BLaER1 (cell line): ENCODE results near the gene POLR2C.
A peak's percentile ranks its signal among the peaks of the same experiment; 100 is the strongest.

Source experiments
- H3K27ac ChIP-seq: shearing (Covaris generic); formaldehyde crosslinking; 2 replicates; pipeline ENCODE4 v1.8.1; 2022
- H3K27me3 ChIP-seq: shearing (Covaris generic); formaldehyde crosslinking; 2 replicates; pipeline ENCODE4 v1.8.1; 2022
- H3K36me3 ChIP-seq: shearing (Covaris generic); formaldehyde crosslinking; 2 replicates; pipeline ENCODE4 v1.8.1; 2022
- H3K4me1 ChIP-seq: shearing (Covaris generic); formaldehyde crosslinking; 2 replicates; pipeline ENCODE4 v1.8.1; 2022
- H3K4me2 ChIP-seq: shearing (Covaris generic); formaldehyde crosslinking; 2 replicates; pipeline ENCODE4 v1.8.1; 2022
- H3K4me3 ChIP-seq: shearing (Covaris generic); formaldehyde crosslinking; 2 replicates; pipeline ENCODE4 v1.8.1; 2022
- H3K9ac ChIP-seq: shearing (Covaris generic); formaldehyde crosslinking; 2 replicates; pipeline ENCODE4 v1.8.1; 2022
- H3K9me3 ChIP-seq: shearing (Covaris generic); formaldehyde crosslinking; 2 replicates; pipeline ENCODE4 v1.8.1; 2022
- H4K20me1 ChIP-seq: shearing (Covaris generic); formaldehyde crosslinking; 2 replicates; pipeline ENCODE4 v1.8.1; 2022
- Cebpa-rat ChIP-seq: shearing (Covaris generic); IDR thresholded peaks from 2 replicates; pipeline ENCODE4 v1.8.1; 2022

POLR2C gene

GRCh38 chr16:57500578-57501111, 38.2 kb downstream of the POLR2C start:
- Histone ChIP-seq H3K27me3 (no peaks in the 10 kb centered on the region), H3K27ac (no peak overlapping the region), H3K9me3 (no peaks in the 10 kb centered on the region), H3K4me1 (peaks cover 57% of the 10 kb centered on the region), H3K9ac (no peak overlapping the region), H3K4me3 (no peak overlapping the region), H3K4me2 (peak overlapping the region; percentile 90), H3K36me3 (no peaks in the 10 kb centered on the region), H4K20me1 (no peaks in the 10 kb centered on the region)
- TF ChIP-seq Cebpa-rat = no peak

- peaks cover 62% of the 10 kb centered on the region for H3K4me1 ChIP-seq
- no peaks in the 10 kb centered on the region for H3K27me3 ChIP-seq
- H3K4me2 ChIP-seq = peak overlapping the region; percentile 90
- no peak for TF ChIP-seq Cebpa-rat
- no peak overlapping the region for H3K27ac ChIP-seq
- no peak overlapping the region for H3K4me3 ChIP-seq
- H3K36me3 ChIP-seq = no peaks in the 10 kb centered on the region
- no peak overlapping the region for H3K9ac ChIP-seq
- H4K20me1 ChIP-seq = no peaks in the 10 kb centered on the region
- H3K9me3 ChIP-seq = no peaks in the 10 kb centered on the region
These were observed 39.0 kb downstream of the POLR2C start for GRCh38 chr16:57501492-57501891.

GRCh38 chr16:57502048-57502775, 39.7 kb downstream of the POLR2C start:
- H3K9me3 ChIP-seq = no peaks in the 10 kb centered on the region
- peak overlapping the region; percentile 90 for H3K4me2 ChIP-seq
- H3K9ac ChIP-seq = no peak overlapping the region

GRCh38 chr16:57503366-57503765, 40.9 kb downstream of the POLR2C start:
- Histone ChIP-seq H3K9ac (peak overlapping the region; percentile 21; the same call in 1 of the 2 replicates), H3K4me3 (no peak overlapping the region), H3K27me3 (no peaks in the 10 kb centered on the region), H3K36me3 (no peaks in the 10 kb centered on the region), H3K27ac (no peak overlapping the region), H4K20me1 (no peaks in the 10 kb centered on the region), H3K4me1 (peaks cover 80% of the 10 kb centered on the region), H3K9me3 (no peaks in the 10 kb centered on the region), H3K4me2 (peak overlapping the region; percentile 90)
- no peak for TF ChIP-seq Cebpa-rat

More at GRCh38 chr16:57502048-57502775, 39.7 kb downstream of the POLR2C start:
- no peaks in the 10 kb centered on the region for H3K27me3 ChIP-seq
- H4K20me1 ChIP-seq = no peaks in the 10 kb centered on the region
- TF ChIP-seq Cebpa-rat = no peak
- no peak overlapping the region for H3K4me3 ChIP-seq
- no peaks in the 10 kb centered on the region for H3K36me3 ChIP-seq
- no peak overlapping the region for H3K27ac ChIP-seq
- H3K4me1 ChIP-seq = peaks cover 69% of the 10 kb centered on the region

GRCh38 chr16:57504001-57504400, 41.5 kb downstream of the POLR2C start:
- Histone ChIP-seq H3K4me1 (peaks cover 81% of the 10 kb centered on the region), H3K27ac (no peak overlapping the region), H3K4me2 (peak overlapping the region; percentile 90), H3K4me3 (no peak overlapping the region), H3K9ac (peak overlapping the region; percentile 21; the same call in 1 of the 2 replicates), H3K27me3 (no peaks in the 10 kb centered on the region), H3K36me3 (no peaks in the 10 kb centered on the region), H4K20me1 (no peaks in the 10 kb centered on the region), H3K9me3 (no peaks in the 10 kb centered on the region)
- TF ChIP-seq Cebpa-rat = no peak

- Histone ChIP-seq H3K36me3 (no peaks in the 10 kb centered on the region), H3K4me3 (no peak overlapping the region), H3K4me1 (peaks cover 81% of the 10 kb centered on the region), H4K20me1 (no peaks in the 10 kb centered on the region), H3K4me2 (peak overlapping the region; percentile 90), H3K9ac (peak overlapping the region; percentile 21; the same call in 1 of the 2 replicates), H3K27ac (no peak overlapping the region), H3K27me3 (no peaks in the 10 kb centered on the region), H3K9me3 (no peaks in the 10 kb centered on the region)
- no peak for TF ChIP-seq Cebpa-rat
These were observed 42.0 kb downstream of the POLR2C start for GRCh38 chr16:57504491-57504890.

GRCh38 chr16:57505169-57505568, 42.7 kb downstream of the POLR2C start:
- TF ChIP-seq Cebpa-rat = no peak
- Histone ChIP-seq H3K36me3 (no peaks in the 10 kb centered on the region), H4K20me1 (no peaks in the 10 kb centered on the region), H3K9ac (no peak overlapping the region), H3K27me3 (no peaks in the 10 kb centered on the region), H3K27ac (no peak overlapping the region), H3K4me2 (peak overlapping the region; percentile 90), H3K4me1 (peaks cover 80% of the 10 kb centered on the region), H3K9me3 (no peaks in the 10 kb centered on the region), H3K4me3 (no peak overlapping the region)

GRCh38 chr16:57507136-57508034, 44.9 kb downstream of the POLR2C start:
- peak overlapping the region; percentile 54 for H3K4me2 ChIP-seq
- no peaks in the 10 kb centered on the region for H3K9me3 ChIP-seq
- H4K20me1 ChIP-seq = no peaks in the 10 kb centered on the region
- no peak overlapping the region; the same call in 1 of the 2 replicates for H3K9ac ChIP-seq
- TF ChIP-seq Cebpa-rat = no peak
- no peak overlapping the region for H3K4me3 ChIP-seq
- H3K4me1 ChIP-seq = peaks cover 64% of the 10 kb centered on the region
- no peaks in the 10 kb centered on the region for H3K27me3 ChIP-seq
- no peak overlapping the region for H3K27ac ChIP-seq
- peaks cover 4% of the 10 kb centered on the region for H3K36me3 ChIP-seq

- no peak overlapping the region; the same call in 1 of the 2 replicates for H3K9ac ChIP-seq
- no peaks in the 10 kb centered on the region for H3K27me3 ChIP-seq
- peaks cover 10% of the 10 kb centered on the region for H3K36me3 ChIP-seq
- H3K4me2 ChIP-seq = peak overlapping the region; percentile 54
- H4K20me1 ChIP-seq = no peaks in the 10 kb centered on the region
- TF ChIP-seq Cebpa-rat = no peak
- no peaks in the 10 kb centered on the region for H3K9me3 ChIP-seq
- no peak overlapping the region for H3K27ac ChIP-seq
- H3K4me1 ChIP-seq = peaks cover 58% of the 10 kb centered on the region
- H3K4me3 ChIP-seq = no peak overlapping the region
These were observed 45.6 kb downstream of the POLR2C start for GRCh38 chr16:57508035-57508425.
